ENCODE data around the gene ARMS2. TPM values are rescaled to one million over a fixed set of nuclear protein-coding genes. Genes with fewer than 3 reads are reported as not detected.

Gene ARMS2
- total RNA-seq, 1 experiment from 2014 or later, result not detected

- ChIA-PET POLR2A (ENCODE audit: unreplicated experiment) (no interaction called here), CTCF (no interaction called here)
- BruUV-seq (replicated peaks), result no TSS peak
- Histone ChIP-seq H2AFZ (ENCODE audit: low read length) (no peak overlapping the region), H3K9ac (ENCODE audit: low read length) (no peak overlapping the region), H3K4me2 (ENCODE audit: low read length) (no peak overlapping the region), H3K36me3 (ENCODE audit: low read depth, low read length) (no peaks in the 10 kb centered on the region), H4K20me1 (ENCODE audit: low read length) (no peaks in the 10 kb centered on the region), H3K9me3 (ENCODE audit: low read length) (no peaks in the 10 kb centered on the region), H3K27me3 (ENCODE audit: low read length) (no peaks in the 10 kb centered on the region), H3K4me3 (ENCODE audit: low read length) (no peak overlapping the region), H3K27ac (ENCODE audit: low read length) (no peak overlapping the region), H3K79me2 (ENCODE audit: low read length) (no peaks in the 10 kb centered on the region), H3F3A (ENCODE audit: low read length, unreplicated experiment) (no peaks in the 10 kb centered on the region), H3K9me2 (replicated peaks; ENCODE audit: low read length) (no peaks in the 10 kb centered on the region), H3K4me1 (ENCODE audit: insufficient read depth, low read length) (peaks cover 7% of the 10 kb centered on the region)
- intact Hi-C loops (cut with micrococcal nuclease), result no loop called here
- no peak for DNase-seq
- TF ChIP-seq CTCF (conservative IDR thresholded peaks at IDR 0.05; ENCODE audit: low read depth, low read length), result no peak
- TF ChIP-seq EZH2phosphoT487 (IDR thresholded peaks at IDR 0.05; ENCODE audit: borderline replicate concordance, low read length), result no peak
- TF ChIP-seq EZH2 (IDR thresholded peaks at IDR 0.05; ENCODE audit: low read length, unreplicated experiment), result no peak
- no peak for ATAC-seq
Measured at GRCh38 chr10:122475100-122475499, 20.6 kb downstream of the ARMS2 start.

- Histone ChIP-seq H2AFZ (ENCODE audit: low read length) (no peak overlapping the region), H3F3A (ENCODE audit: low read length, unreplicated experiment) (no peaks in the 10 kb centered on the region), H3K9me3 (ENCODE audit: low read length) (no peaks in the 10 kb centered on the region), H3K9ac (ENCODE audit: low read length) (no peak overlapping the region), H3K27me3 (ENCODE audit: low read length) (no peaks in the 10 kb centered on the region), H3K79me2 (ENCODE audit: low read length) (no peaks in the 10 kb centered on the region), H3K4me3 (ENCODE audit: low read length) (no peak overlapping the region), H3K9me2 (replicated peaks; ENCODE audit: low read length) (no peaks in the 10 kb centered on the region), H3K4me1 (ENCODE audit: insufficient read depth, low read length) (peaks cover 7% of the 10 kb centered on the region), H3K27ac (ENCODE audit: low read length) (no peak overlapping the region), H4K20me1 (ENCODE audit: low read length) (no peaks in the 10 kb centered on the region), H3K36me3 (ENCODE audit: low read depth, low read length) (no peaks in the 10 kb centered on the region), H3K4me2 (ENCODE audit: low read length) (no peak overlapping the region)
- ChIA-PET CTCF (no interaction called here), POLR2A (ENCODE audit: unreplicated experiment) (interaction anchor here (0.6 kb wide), 1 partner anchor 212 kb away, joined by 4 read pairs; no protein-coding TSS in a partner anchor)
- no TSS peak for BruUV-seq (replicated peaks)
- ATAC-seq, result no peak
- intact Hi-C loops (cut with micrococcal nuclease), result no loop called here
- no peak for DNase-seq
- TF ChIP-seq EZH2 (IDR thresholded peaks at IDR 0.05; ENCODE audit: low read length, unreplicated experiment), result no peak
- TF ChIP-seq EZH2phosphoT487 (IDR thresholded peaks at IDR 0.05; ENCODE audit: borderline replicate concordance, low read length), result no peak
- no peak for TF ChIP-seq CTCF (conservative IDR thresholded peaks at IDR 0.05; ENCODE audit: low read depth, low read length)
Measured at GRCh38 chr10:122475591-122476332, 21.3 kb downstream of the ARMS2 start.

- no peak overlapping the region for H3K9ac ChIP-seq (ENCODE audit: low read length)
- peaks cover 4% of the 10 kb centered on the region for H3K4me1 ChIP-seq (ENCODE audit: insufficient read depth, low read length)
- H4K20me1 ChIP-seq (ENCODE audit: low read length), result no peaks in the 10 kb centered on the region
- H3K4me3 ChIP-seq (ENCODE audit: low read length), result no peak overlapping the region
- ChIA-PET CTCF (no interaction called here), POLR2A (ENCODE audit: unreplicated experiment) (interaction anchor here (0.6 kb wide), 1 partner anchor 212 kb away, joined by 4 read pairs; no protein-coding TSS in a partner anchor)
- H3K27me3 ChIP-seq (ENCODE audit: low read length), result no peaks in the 10 kb centered on the region
- no peaks in the 10 kb centered on the region for H3F3A ChIP-seq (ENCODE audit: low read length, unreplicated experiment)
- no peak for TF ChIP-seq EZH2phosphoT487 (IDR thresholded peaks at IDR 0.05; ENCODE audit: borderline replicate concordance, low read length)
- no peak for TF ChIP-seq CTCF (conservative IDR thresholded peaks at IDR 0.05; ENCODE audit: low read depth, low read length)
- no peak for TF ChIP-seq EZH2 (IDR thresholded peaks at IDR 0.05; ENCODE audit: low read length, unreplicated experiment)
- H3K36me3 ChIP-seq (ENCODE audit: low read depth, low read length), result no peaks in the 10 kb centered on the region
- H3K79me2 ChIP-seq (ENCODE audit: low read length), result no peaks in the 10 kb centered on the region
- no peak for DNase-seq
- intact Hi-C loops (cut with micrococcal nuclease), result no loop called here
- no peaks in the 10 kb centered on the region for H3K9me2 ChIP-seq (replicated peaks; ENCODE audit: low read length)
- no TSS peak for BruUV-seq (replicated peaks)
- no peak overlapping the region for H2AFZ ChIP-seq (ENCODE audit: low read length)
- H3K4me2 ChIP-seq (ENCODE audit: low read length), result no peak overlapping the region
- no peaks in the 10 kb centered on the region for H3K9me3 ChIP-seq (ENCODE audit: low read length)
- no peak for ATAC-seq
- no peak overlapping the region for H3K27ac ChIP-seq (ENCODE audit: low read length)
Measured at GRCh38 chr10:122476333-122476695, 21.9 kb downstream of the ARMS2 start.
